ENCODE data around the gene SOHLH2.

Gene SOHLH2

DNA sequence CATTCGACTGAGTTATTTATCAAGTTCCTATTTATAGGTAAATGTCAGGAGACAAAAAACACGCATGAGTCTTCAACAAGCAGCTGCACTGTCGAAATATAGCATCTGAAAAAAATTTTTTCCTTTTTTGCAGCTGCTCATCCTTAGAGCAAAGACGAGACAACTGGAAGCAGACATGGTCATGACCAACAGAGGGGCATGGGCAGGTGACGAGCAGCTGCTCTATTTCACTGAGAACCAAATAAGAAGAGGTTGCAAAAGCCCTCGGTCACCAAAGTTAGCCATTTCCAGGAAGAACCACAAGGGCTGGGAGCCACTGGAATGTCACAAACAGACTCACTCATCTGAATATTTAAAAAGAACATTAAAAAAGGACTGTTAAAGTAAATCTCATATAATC lies 22.2 kb downstream of the SOHLH2 start:
- H3K4me3 ChIP-seq (ENCODE audit: low read length), result no peak overlapping the region
- no peak for DNase-seq (ENCODE audit: low read depth, low spot score)

DNA sequence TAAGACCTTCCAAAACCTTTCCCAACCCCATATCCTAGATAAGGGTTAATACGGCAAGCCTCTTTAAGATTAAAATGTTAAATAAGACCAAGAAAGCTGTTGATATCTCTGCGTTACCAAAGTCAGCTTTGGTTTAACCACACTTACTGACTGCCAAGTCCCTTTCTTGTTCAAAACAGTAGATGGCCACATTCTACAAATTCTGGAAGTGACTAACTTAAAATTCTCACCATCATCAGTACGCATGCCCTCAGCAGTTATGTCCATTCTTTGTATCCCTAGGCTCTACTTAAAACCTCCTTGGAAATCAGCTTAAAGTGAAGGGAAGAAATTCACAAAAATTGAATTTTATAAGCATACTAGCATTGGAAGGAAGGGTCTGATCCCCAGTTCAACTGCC lies 23.6 kb downstream of the SOHLH2 start:
- no peak overlapping the region for H3K4me3 ChIP-seq (ENCODE audit: low read length)
- no peak for DNase-seq (ENCODE audit: low read depth, low spot score)

DNA sequence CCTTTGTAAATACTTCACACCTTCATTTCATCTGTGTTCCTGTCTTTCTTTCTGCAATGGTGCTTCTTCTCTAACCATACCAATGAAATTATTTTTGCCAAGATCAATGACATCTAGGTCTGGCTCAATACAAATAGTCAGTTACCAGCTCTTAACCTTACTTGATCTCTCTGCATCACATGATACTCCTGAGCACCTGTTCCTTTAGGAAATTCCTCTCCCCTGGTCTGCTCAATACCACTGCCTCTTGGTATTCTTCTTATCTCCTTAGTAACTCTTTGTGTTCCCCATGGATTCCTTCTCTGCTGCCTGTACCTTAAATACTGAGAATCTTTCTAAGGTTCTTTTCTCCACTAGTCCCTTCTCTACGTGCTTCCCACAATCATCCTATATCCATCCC lies 25.9 kb downstream of the SOHLH2 start:
- no peak for DNase-seq (ENCODE audit: low read depth, low spot score)
- no peak overlapping the region for H3K4me3 ChIP-seq (ENCODE audit: low read length)

DNA sequence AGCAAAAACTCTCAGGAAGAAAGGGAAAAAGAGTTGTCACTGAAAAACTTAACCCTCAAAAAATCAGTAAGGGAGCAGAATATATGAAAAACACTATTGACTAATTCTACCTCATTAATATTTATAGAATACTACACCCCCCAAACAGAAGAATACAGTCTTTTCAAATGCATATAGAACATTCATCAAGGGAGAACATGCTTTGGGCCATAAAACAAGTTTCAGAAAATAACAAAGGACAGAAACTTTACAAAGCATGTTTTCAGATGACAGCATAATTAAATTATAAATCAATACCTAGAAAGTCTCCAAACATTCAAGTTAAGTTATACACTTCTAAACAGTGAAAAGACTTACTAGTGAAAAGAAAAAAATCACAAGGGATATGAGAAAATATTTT lies 30.5 kb downstream of the SOHLH2 start:
- no peak for DNase-seq (ENCODE audit: low read depth, low spot score)
- no peak overlapping the region for H3K4me3 ChIP-seq (ENCODE audit: low read length)

DNA sequence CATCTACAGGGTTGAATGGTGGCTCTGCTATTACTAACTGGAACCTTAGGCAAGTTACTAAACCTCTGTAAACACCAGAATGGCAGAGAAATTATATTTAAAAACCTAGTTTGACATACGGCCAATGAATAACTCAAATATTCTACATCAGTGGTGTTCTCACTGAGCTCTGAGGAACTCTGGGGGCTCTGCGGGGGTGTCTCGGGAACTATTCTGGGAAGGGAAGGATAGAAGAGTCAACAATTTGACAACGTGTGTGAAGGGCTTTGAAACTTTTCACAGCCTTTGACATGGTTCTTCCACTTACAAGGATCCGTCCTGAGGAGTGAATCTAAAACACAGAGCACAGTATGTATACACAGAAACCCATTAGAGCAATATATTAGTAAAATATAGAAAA lies 38.7 kb downstream of the SOHLH2 start:
- H3K4me3 ChIP-seq (ENCODE audit: low read length), result no peak overlapping the region
- DNase-seq (ENCODE audit: low read depth, low spot score), result no peak

DNA sequence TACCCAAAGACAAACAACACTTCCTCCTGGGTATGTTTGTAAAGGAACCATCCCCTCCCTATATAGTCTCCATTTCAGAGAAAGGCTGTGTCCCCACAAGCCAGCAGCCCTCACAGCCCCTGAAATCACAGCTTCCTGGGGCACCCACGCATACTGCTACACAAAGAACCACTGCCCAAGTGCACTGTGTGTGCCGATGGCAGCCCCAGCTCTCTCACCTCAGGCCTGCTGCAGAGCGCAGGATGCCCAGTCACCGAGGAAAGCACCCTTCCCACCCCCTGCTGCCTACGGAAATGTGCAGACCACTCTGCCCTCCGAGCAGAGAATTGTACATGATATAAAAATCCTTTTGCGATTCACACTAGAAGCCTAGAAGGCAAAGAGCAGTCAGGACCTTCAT lies 39.4 kb downstream of the SOHLH2 start:
- H3K4me3 ChIP-seq (ENCODE audit: low read length), result no peak overlapping the region
- no peak for DNase-seq (ENCODE audit: low read depth, low spot score)

DNA sequence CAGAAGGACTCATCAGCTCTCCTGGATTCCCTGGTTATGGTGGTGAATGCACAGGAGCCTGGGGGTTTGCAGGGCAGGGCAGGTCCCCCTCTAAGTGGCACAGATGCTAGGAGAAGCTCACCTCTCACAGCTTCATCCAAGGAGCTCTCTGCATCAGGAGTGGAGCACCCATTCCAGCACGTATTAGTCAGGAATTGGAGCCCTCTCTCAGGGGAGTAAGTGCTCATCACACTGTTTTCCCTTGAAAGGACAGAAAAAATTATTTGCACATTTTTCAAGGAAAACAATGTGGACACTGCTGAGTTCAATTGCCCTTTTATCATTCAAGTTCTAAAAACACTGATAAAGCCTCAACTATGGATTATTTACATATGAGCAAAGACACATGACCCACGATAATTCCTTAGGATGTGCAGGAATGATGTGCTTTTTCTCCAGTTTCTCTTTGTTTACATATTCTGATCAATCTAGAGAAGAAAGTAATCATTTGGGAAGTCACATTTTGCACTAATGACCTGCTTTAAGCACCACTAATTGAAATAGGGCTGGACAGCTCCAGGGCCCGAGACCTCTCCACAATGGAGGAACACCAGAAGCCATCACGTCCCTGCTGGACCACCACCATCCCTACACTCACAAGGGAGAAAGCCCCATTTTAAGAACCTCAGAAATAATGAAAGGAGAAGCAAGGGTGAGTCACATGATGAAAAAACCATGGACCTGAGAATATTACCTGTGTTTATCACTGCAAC lies 40.6 kb downstream of the SOHLH2 start:
- no peak overlapping the region for H3K4me3 ChIP-seq (ENCODE audit: low read length)
- no peak for DNase-seq (ENCODE audit: low read depth, low spot score)

DNA sequence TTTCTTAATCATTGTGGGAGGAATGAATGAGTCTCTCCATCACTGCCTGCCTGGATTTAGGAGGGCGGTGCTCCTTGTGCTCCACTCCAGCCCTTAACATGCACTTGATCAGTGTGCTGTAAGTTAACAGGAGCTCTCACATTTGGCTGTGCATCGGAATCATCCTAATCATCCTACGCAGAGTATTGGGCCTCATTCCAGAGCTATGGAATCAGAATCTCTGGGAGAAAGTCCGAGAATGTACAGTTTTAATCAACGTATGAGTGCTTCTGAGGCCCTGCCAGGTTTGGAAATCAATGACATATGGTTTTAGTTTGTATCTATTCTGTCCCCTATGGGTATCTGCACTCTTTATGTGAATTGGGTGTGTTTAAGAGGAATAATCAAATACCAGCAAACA lies 48.3 kb downstream of the SOHLH2 start:
- DNase-seq (ENCODE audit: low read depth, low spot score), result no peak
- H3K4me3 ChIP-seq (ENCODE audit: low read length), result no peak overlapping the region

DNA sequence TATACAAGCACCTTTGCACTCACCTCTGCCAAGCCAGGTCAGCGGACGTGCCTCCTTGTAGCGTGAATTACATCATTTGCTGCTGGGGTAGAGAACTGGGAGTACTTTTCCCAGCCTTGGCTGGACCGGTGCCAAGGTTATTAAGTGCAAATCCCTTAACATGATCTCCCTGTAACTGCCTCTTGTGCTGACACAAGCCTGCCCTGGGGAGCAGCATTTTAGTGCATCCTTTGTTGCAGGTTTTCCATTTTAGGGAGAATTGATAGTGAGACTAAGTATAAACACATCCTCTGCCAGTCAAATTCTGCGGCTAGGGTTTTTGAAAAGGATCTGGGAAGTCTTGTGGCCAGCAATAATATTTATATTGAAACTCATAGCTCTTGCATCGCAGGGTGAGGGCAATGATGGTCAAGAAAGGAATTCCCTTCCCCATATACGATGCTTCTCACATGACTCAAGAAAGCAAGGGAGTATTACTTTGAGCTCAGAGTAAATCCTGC lies 50.5 kb downstream of the SOHLH2 start:
- H3K4me3 ChIP-seq (ENCODE audit: low read length), result no peak overlapping the region
- DNase-seq (ENCODE audit: low read depth, low spot score), result no peak

DNA sequence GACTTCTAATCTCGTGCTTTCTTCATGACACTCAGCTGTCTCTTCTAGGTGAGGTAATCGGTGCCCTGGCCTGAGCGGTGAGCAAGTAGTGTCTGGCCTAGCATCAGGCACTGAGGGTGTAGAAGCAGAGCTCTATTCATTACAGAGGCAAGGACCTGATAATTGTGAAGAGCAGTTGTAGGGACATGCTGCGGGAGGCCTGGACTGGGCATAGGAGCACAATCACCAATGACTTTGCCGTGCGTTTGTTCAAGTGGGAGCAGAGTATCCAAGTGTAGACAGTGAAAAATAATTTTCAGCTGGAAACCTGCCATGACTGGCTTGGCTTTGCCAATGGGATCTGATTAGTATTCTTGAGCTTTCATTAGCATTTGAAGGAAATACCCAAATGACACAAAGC lies 51.1 kb downstream of the SOHLH2 start:
- no peak for DNase-seq (ENCODE audit: low read depth, low spot score)
- H3K4me3 ChIP-seq (ENCODE audit: low read length), result no peak overlapping the region

DNA sequence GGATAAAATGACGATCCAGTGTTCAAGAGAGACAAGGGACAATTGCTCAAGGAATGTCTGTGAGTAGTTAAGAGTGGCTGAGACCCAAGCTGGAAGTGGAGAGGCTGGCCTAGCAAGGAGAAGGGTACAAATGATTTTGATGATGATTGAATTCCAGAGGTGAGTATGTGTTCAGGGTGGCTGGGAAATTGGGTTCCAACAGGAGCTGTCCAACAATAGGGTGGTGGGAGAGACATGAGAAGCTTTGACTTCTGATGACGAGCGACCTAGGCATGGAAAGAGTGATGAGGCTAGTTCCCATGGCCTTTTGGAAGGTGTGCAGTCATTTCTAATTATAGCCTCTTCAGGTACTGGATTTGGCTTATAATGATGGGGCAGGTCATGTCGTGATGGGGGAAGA lies 54.1 kb downstream of the SOHLH2 start:
- DNase-seq (ENCODE audit: low read depth, low spot score), result no peak
- H3K4me3 ChIP-seq (ENCODE audit: low read length), result no peak overlapping the region

DNA sequence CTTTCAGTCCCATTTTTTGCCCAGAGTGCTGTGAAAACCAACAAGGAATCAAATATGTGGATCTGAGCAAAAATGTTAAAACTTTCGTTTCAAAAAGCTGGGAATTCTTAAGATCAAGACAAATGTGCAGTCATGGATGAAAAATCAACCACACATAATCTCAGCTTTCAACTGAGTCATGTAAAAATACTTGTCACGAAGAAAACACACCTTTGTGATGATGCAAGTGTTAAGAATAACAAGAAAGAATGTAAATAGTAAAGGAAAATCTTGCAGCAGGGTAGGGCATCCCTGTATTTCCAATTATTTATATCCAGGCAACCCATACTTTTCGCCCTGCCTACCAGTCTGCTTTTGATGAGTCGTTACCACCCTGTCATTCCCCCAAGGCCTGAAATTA lies 55.7 kb downstream of the SOHLH2 start:
- DNase-seq (ENCODE audit: low read depth, low spot score), result no peak

DNA sequence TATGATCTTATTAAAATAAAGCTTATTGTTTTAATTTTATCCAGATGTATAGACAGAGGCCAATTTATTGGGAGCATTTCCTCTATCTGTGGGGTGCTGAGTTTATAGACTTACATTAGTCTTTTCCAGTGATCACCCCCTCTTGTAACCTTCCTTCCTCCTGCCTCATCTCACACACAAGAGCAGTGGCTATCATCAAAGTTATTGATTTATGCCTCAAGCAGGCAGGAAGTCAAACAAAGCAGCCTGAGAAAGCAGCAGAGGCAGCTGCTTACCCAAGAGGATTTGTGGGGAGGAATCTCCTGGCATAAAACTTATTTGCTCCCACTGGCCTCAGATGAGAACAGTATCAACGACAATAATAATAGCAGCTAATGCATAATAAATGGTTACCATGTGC lies 56.9 kb downstream of the SOHLH2 start:
- no peak for DNase-seq (ENCODE audit: low read depth, low spot score)
- no peak overlapping the region for H3K4me3 ChIP-seq (ENCODE audit: low read length)

More for the DNA sequence above, 55.7 kb downstream of the SOHLH2 start:
- H3K4me3 ChIP-seq (ENCODE audit: low read length), result no peak overlapping the region

DNA sequence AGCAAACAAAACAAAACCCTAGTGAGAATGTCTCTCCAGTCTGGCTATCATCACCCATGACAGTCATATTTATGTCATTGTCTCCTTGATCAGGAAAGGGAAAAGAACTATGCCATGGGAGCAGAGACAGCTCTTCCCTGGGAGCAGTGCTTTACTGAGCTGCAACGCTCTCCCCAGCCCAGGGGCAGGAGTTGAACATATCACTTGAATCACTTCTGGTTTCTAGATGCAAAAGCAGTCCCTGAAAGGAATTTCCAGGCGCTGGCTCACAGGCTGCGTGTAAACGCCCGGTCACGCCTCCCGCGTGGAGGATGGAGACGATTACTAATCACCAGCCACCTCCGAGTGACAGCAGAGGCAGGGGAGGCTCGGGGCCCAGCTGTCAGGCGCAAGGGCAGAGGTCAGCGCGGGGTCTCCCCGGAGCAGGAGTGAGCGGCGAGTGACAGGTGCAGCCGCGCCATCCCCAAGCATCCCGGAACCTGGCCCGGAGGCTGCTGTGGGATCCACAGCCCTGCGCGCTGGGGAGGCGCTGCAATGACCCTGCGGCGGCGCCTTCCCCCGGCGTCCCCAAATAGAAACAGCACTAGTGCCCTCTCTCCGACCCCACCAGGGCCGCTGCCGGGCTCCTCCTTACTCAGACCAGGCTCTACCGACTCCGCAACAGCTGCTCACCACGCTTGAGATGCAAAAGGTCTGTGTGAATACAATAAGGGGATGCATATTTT lies 59.6 kb downstream of the SOHLH2 start:
- DNase-seq (ENCODE audit: low read depth, low spot score), result no peak
- no peak overlapping the region for H3K4me3 ChIP-seq (ENCODE audit: low read length)

DNA sequence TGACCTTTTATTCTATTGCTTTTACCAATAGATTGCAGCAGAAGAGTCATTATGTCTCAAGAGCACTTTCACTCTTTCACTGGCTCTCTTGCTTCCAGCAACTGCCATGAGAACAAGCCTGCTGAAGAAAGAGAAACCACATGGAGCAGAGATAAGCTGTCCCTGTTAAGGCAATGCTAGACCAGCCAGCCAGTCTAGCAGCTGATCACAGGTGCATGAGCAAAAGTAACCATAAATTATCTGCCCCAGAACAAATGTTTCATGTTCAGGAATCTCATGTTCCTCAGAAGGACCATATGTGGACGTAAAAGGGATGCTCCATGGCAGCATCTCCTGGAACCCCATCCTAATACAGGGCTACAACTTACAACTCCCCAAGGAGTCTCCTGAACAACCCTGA lies 62.8 kb downstream of the SOHLH2 start:
- DNase-seq (ENCODE audit: low read depth, low spot score), result no peak
- H3K4me3 ChIP-seq (ENCODE audit: low read length), result no peak overlapping the region

DNA sequence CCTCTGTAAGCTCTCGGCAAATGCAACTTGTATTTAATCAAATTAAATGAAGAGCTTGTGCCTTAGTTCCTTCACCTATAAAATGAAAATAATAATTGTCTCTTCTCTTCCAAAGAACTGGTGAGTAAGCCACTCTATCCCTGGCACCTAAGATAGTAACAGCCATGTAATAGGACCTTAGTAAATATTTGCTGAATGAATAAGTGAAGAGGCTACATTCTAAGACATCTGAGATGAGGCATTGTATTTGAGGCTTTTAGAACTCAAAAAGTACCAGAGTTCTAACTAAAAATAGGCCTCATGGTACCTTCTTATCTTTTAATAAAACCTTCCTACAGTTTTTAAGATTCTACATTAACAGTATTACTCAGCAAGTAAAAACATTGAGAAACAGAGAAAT lies 65.9 kb downstream of the SOHLH2 start:
- no peak for DNase-seq (ENCODE audit: low read depth, low spot score)
- no peak overlapping the region for H3K4me3 ChIP-seq (ENCODE audit: low read length)

DNA sequence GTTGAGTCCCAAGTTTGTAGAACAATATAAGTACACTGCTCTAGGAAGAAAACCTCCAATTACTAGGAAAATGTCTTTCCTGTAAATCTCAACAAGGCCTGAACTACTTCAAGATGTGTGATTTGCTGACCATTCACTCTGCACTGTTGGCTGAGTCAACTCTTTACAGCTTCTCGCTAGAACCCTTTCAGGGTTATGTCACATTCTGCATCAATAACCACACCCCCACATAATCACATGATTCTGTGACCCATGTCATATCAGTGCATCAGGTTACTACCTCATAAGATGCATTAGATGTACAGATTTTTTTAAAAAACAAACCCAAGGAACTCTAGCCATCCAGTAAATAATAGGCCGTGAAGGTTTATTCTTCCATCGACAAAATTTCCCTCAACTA lies 67.0 kb downstream of the SOHLH2 start:
- DNase-seq (ENCODE audit: low read depth, low spot score), result no peak

DNA sequence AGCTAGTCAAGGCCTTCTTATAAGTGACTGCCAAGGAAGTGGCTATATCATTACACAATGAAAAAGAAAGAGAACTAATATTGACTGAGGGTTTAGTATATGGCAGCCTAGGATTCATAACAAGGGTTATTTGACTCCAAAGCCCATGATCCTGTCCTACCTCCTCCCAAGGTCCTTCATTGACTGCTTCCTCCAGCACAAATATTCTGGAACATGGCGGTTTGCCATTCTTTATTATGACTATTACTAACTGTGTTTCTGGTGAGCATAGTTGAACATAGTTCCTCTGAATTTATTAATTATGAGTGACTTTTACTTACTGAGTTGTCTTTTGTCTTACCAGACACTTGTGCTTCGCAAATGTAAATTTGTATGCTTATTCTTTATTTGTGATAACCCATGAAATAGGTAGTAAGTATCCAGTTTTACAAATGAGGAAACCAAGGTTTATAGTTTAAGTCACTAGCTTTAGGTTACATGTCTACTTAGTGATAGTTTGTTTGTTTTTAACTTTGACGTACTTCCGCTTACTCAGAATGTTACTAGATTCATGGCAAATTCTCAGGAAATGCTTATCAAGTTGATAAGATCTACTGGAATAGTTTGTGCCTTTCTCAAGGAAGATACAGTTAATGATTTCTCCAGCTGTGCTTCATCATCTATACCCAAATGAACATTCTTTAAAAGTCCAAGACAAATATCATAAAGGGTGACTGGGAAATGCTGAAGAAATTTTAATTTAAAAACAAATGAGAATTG lies 67.7 kb downstream of the SOHLH2 start:
- no peak for DNase-seq (ENCODE audit: low read depth, low spot score)
- H3K4me3 ChIP-seq (ENCODE audit: low read length), result no peak overlapping the region

More for the DNA sequence above, 67.0 kb downstream of the SOHLH2 start:
- H3K4me3 ChIP-seq (ENCODE audit: low read length), result no peak overlapping the region

DNA sequence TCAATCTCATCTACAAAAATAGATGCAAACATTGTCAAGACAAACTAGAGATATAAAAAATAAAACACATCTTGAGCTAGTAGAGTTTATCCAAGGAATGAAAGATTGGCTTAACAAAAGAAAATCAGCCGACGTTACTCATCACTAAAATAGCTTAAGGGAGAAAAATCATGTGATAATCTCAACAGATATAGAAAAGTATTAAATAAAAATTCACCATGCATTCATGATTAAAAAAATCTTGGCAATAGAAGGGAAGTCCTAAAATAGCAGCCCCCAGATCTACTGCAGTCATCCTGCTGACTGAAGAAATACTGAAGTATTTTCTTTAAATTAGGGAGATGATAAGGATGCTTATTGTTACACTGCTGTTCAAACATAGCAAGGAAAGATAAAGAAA lies 70.6 kb downstream of the SOHLH2 start:
- H3K4me3 ChIP-seq (ENCODE audit: low read length), result no peak overlapping the region
- DNase-seq (ENCODE audit: low read depth, low spot score), result no peak

DNA sequence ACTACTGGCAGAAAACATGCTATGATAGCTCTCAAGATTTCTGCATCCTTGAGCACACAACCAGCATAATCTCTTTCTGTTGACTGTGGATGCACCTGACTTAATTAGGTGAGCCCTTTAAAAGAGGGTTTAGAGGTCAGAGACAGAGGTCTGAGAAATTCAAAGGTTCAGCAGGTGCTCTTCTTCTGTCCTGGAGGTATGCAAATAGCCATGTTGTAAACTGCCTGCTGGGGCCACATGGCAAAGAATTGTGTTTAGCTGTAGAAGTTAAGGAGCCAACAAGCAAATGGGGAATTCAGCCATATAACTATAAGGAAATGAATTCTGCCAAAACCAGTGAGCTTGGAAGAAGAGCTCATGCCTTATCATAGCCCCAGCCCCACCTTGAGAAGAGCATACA lies 71.6 kb downstream of the SOHLH2 start:
- no peak for DNase-seq (ENCODE audit: low read depth, low spot score)
- no peak overlapping the region for H3K4me3 ChIP-seq (ENCODE audit: low read length)

All from Jurkat, Clone E6-1 (cell line).